Fibroblast of pulmonary artery (primary cell): Measurements from ENCODE around the gene TSPAN9.

Experiments used
- DNase-seq: peaks from one replicate; pipeline ENCODE4 v3.0.0-alpha.2; 2010; ENCODE audit warnings: low read depth
- H3K4me3 ChIP-seq: replicated peaks from 2 replicates; pipeline ENCODE4 v1.5.1; 2011; ENCODE audit warnings: low read depth, mild to moderate bottlenecking, control low read depth, low read length, moderate library complexity
- TF ChIP-seq, protein P1 (sequence below): IDR thresholded peaks from 2 replicates; pipeline ENCODE4 v1.5.1; 2011; ENCODE audit warnings: mild to moderate bottlenecking, control low read depth, low read length, inconsistent platforms; ENCODE audit errors: missing control alignments

TSPAN9 gene

DNA sequence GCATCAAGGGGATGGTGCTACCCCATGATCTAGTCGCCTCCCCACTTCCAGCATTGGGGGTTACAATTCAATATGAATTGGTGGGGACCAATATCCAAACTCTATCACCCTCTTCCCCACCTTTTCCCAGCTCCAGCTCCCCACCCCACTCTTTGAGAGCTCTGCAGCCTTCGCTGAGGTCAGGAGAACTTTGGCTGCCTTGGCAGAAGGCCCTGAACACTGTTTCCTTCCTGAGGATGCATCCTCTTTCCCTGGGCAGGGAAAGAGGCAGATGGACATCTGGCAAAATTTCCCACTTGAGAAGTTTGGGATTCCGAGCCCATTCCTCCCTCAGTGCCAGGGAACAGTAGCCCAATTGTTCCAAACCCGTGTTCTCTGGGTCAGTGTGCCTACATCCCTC is 169.1 kb downstream of the TSPAN9 start:
- TF ChIP-seq, protein P1, sequence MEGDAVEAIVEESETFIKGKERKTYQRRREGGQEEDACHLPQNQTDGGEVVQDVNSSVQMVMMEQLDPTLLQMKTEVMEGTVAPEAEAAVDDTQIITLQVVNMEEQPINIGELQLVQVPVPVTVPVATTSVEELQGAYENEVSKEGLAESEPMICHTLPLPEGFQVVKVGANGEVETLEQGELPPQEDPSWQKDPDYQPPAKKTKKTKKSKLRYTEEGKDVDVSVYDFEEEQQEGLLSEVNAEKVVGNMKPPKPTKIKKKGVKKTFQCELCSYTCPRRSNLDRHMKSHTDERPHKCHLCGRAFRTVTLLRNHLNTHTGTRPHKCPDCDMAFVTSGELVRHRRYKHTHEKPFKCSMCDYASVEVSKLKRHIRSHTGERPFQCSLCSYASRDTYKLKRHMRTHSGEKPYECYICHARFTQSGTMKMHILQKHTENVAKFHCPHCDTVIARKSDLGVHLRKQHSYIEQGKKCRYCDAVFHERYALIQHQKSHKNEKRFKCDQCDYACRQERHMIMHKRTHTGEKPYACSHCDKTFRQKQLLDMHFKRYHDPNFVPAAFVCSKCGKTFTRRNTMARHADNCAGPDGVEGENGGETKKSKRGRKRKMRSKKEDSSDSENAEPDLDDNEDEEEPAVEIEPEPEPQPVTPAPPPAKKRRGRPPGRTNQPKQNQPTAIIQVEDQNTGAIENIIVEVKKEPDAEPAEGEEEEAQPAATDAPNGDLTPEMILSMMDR = no peak
- H3K4me3 ChIP-seq = no peak overlapping the region
- no peak for DNase-seq

DNA sequence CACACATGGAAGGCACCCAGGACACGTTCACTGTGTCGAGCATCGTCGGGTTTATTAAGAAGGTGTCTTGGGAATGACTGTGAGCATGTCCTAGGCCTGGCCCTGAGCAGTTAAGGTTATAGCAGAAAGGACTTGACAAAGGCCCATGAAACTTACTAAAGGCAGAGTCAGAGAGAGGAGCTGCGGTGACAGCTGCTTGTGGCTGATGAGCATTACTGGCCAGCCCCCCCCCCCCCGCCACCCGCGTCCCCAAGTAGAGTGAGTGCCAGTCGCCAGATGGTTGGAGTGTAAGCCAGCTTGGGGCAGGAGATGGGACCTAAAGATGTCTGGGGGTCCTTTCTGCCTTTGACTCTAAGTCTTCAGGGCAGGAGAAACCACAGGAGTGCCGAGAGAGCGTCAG is 169.9 kb downstream of the TSPAN9 start:
- TF ChIP-seq, protein P1 = no peak
- no peak for DNase-seq
- no peak overlapping the region for H3K4me3 ChIP-seq

DNA sequence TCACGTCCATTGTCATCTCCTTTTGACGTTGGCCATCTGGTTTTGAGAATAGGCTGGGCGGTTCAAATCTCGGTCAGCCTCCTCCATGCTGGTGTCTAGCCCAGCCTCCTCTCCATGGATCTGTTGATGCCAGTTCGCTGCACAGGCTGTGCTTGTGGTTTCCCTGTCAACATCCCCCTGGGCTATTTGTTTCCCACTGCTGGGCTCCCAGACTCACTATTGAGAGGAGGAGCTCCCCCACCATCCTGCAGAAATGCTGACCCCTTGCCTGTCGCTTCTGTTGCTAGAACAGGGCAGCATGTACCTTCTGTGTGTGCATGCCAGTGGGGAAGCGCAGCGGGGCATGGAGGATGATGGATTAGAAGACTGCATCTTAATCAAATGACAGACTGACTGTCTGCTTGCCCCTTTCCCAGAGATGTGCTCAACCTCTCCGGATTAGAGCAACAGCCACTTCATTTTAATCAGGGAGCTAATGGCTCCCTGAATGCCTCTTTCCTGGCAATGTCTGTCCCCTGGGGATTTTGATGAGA is 170.5 kb downstream of the TSPAN9 start:
- TF ChIP-seq, protein P1 = no peak
- no peak for DNase-seq
- H3K4me3 ChIP-seq = no peak overlapping the region

DNA sequence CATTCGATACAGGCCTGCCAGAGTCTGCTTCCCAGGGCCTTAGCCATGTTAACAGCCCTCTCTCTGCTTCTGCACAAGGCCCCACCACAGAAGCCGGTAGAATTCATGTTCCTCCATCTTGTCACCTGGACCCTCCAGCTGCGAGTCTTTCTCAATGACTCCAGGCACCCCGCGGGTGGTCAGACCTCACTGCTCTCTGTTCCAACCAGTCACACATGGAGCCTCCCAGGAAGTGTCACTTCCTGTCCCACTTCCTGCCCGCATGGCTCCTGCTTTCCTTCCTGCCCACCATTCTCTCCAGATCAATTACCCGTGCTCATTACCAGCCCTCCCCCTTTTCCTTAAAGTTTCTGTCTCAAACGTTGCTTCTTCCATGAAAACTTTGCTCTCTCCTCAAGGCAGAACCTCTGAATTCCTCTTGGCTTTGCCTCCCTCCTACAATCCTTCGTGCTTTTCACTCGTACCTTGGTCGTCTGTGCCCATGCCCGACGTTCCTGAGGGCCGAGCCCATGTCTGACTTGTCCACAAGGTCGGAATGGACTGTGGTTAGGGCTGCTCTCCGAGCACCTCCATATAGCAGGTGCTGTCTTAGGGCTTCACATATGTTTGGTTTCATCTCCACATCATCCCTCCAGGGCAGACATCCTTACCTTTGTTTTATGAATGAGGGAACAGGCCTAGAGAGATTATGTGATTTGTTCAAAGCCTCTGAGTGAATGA is 172.1 kb downstream of the TSPAN9 start:
- TF ChIP-seq, protein P1 = no peak
- H3K4me3 ChIP-seq = no peak overlapping the region
- no peak for DNase-seq

DNA sequence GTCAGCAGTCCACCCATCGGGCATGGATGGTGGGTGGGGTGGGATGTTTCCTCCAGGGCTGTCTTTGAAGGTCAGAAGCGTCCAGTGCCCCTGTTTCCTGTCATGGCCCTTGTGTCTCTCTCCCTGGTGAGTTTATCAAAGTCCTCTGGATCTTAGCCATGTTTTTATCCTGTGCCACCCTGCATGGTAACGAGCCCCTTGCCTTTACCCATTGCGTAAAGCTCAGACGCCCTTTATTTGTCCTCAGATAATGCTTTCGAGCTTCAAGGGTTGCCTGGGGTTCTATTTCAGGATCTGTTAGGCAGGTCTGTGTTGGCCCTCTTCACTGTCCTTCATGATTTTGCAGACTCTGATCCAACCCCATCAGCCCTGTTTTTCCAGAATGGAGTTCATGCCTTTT is 172.9 kb downstream of the TSPAN9 start:
- no peak overlapping the region for H3K4me3 ChIP-seq
- TF ChIP-seq, protein P1 = no peak
- DNase-seq = no peak

DNA sequence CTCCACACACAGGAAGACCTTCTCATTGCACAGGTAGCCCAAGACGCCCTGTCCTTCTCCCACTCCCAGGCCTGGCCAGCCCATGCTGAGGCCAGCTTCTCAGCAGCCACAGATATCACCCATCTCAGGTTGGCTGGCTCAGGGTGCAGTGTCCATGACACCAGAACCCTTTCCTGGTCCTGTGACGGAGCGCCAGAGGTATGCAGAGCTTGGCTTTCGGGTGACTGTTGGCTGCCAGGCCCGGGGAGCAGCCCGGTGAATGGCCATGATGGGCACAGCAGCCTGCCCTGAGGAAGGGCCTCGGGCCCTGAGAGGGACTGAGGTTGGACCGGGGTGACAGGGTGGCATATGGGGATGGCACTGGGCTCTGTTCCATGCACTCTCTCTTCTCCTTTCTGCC is 173.4 kb downstream of the TSPAN9 start:
- TF ChIP-seq, protein P1 = no peak
- no peak for DNase-seq
- H3K4me3 ChIP-seq = no peak overlapping the region

DNA sequence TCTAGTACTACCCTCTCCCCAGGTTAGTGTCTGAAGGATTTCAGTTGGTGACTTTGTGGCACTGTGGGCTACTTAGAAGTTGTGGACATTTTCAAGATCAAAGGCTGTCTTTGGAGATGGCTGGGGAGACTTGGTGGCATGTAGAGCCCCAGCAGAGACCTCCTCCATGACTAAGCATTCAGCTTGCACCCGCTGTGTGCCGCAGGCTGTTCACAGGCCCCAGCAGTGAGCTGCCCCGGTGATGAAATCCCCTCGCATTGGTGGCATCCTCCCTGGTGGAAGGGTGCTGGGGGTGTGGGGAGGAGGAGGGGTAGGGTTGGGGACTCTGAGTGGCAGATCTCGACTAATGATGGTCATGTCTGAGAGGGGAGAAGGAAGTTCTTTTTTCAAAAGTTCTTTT is 173.9 kb downstream of the TSPAN9 start:
- H3K4me3 ChIP-seq = no peak overlapping the region
- no peak for DNase-seq
- TF ChIP-seq, protein P1 = no peak
